Esophagus muscularis mucosa (tissue), 4 donors: ENCODE results near the gene PLEKHG1. TPM values are rescaled to one million over a fixed set of nuclear protein-coding genes. Genes with fewer than 3 reads are reported as not detected.

ENCODE experiments used
- DNase-seq: peaks from one replicate; pipeline ENCODE4 v3.0.0-alpha.2; 2017; ENCODE audit errors: extremely low spot score
- H3K27ac ChIP-seq, 4 donors: fragments of 200-600 bp; sonication (generic); replicated peaks in 1 of 4; 1 replicate in 3 of 4; 2 replicates in 1 of 4; pipeline ENCODE4 v1.5.1; 2016 to 2019; ENCODE audit warnings: mild to moderate bottlenecking in 1 of 4
- H3K27me3 ChIP-seq, 4 donors: fragments of 200-600 bp; sonication (generic); one replicate each; pipeline versions ENCODE4 v1.5.1 to v1.6.0; 2016 to 2019
- H3K36me3 ChIP-seq, 4 donors: fragments of 200-600 bp; sonication (generic); one replicate each; pipeline ENCODE4 v1.5.1; 2016 to 2019
- H3K4me1 ChIP-seq, 4 donors: fragments of 200-600 bp; sonication (generic); one replicate each; pipeline ENCODE4 v1.5.1; 2016 to 2019
- H3K4me3 ChIP-seq, 4 donors: fragments of 200-600 bp; sonication (generic); 1 replicate in 2 of 4; 2 replicates in 2 of 4; pipeline ENCODE4 v1.5.1; 2016 to 2019; ENCODE audit warnings: mild to moderate bottlenecking in 4 of 4, moderate library complexity in 1 of 4
- H3K9me3 ChIP-seq, 4 donors: fragments of 200-600 bp; sonication (generic); 1 replicate in 3 of 4; 2 replicates in 1 of 4; pipeline ENCODE4 v1.5.1; 2016 to 2019
- EP300 ChIP-seq: sonication (generic); formaldehyde crosslinking; IDR thresholded peaks from one replicate; pipeline ENCODE4 v1.6.1; 2017; ENCODE audit warnings: antibody characterized with exemption
- POLR2A ChIP-seq: fragments of 450-650 bp; IDR thresholded peaks from one replicate; pipeline ENCODE4 v1.6.1; 2017; ENCODE audit warnings: antibody characterized with exemption, moderate library complexity, mild to moderate bottlenecking, low read depth
- POLR2AphosphoS5 ChIP-seq, 2 donors: sonication (generic); formaldehyde crosslinking; IDR thresholded peaks; one replicate each; pipeline ENCODE4 v1.6.1; 2017; ENCODE audit warnings: antibody characterized with exemption in 2 of 2
- WGBS: methylation state at CpG from one replicate; pipeline ENCODE4 v1.1.5; 2018; 5-methylcytosine and 5-hydroxymethylcytosine counted together
- intact Hi-C: fragments of 100-400 bp; cut with DNase I; formaldehyde crosslinking; loops from one replicate; pipeline ENCODE4 v1.15.1; 2023
- total RNA-seq, 4 donors: library from RNA; depleted of rRNA; stranded (reverse); fragments of >200 nt; gene quantifications; one replicate each; pipeline versions ENCODE4 v1.1.0 to v1.2.1, GENCODE V29; 2016
- TF ChIP-seq, protein P1 (sequence below), 3 experiments: fragments of 200-600 bp in 2 of 3; fragments of 450-650 bp in 1 of 3; sonication (generic) in 2 of 3; IDR thresholded peaks; one replicate each; pipeline ENCODE4 v1.5.1; 2017 to 2019; ENCODE audit warnings: antibody characterized with exemption in 3 of 3, mild to moderate bottlenecking in 2 of 3, moderate library complexity in 1 of 3

The PLEKHG1 gene
- total RNA-seq, 4 donors from 2014 or later, result 11.5 to 22.0 (median 13.2) TPM

DNA sequence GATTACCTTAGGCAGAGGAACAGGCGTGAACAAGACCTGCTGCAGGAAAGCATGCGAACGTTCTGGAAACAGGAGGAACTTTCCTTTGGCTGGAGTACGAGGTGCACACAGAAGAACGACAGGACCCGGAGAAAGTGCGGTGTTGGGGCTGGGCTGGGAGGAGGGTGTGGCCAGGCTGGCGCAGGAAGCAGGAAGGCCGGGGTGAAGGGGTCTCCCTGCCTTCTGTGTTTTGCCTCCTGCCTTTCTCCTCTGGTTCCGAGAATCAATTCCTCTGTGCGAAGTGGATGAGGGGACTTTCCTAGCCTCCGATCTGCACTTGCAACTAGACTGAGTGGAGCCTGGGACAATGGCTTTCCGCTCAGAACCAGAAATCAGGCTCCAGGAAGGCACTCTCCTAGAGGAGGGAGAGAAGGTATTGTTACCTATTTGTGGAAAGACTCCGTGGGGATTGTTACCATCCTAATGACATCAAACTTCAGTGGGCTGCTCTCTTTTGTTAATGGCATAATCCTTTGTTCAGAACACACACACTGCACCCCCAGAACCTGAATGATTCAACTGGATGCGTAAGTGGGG lies 22.9 kb upstream of the PLEKHG1 start:
- no peak for DNase-seq
- H3K27ac ChIP-seq, result no peak overlapping the region
- H3K9me3 ChIP-seq, result no peaks in the 10 kb centered on the region
- H3K36me3 ChIP-seq, result no peaks in the 10 kb centered on the region
- H3K27me3 ChIP-seq, result peaks cover 0 to 14% (median 0%) of the 10 kb centered on the region in 4 donors
- WGBS, result 86% methylated on average over 15 of the region's 15 CpGs
- H3K4me3 ChIP-seq, result no peak overlapping the region
- TF ChIP-seq, protein P1, sequence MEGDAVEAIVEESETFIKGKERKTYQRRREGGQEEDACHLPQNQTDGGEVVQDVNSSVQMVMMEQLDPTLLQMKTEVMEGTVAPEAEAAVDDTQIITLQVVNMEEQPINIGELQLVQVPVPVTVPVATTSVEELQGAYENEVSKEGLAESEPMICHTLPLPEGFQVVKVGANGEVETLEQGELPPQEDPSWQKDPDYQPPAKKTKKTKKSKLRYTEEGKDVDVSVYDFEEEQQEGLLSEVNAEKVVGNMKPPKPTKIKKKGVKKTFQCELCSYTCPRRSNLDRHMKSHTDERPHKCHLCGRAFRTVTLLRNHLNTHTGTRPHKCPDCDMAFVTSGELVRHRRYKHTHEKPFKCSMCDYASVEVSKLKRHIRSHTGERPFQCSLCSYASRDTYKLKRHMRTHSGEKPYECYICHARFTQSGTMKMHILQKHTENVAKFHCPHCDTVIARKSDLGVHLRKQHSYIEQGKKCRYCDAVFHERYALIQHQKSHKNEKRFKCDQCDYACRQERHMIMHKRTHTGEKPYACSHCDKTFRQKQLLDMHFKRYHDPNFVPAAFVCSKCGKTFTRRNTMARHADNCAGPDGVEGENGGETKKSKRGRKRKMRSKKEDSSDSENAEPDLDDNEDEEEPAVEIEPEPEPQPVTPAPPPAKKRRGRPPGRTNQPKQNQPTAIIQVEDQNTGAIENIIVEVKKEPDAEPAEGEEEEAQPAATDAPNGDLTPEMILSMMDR (IDR thresholded peaks at IDR 0.05), result no peak
- no peak for TF ChIP-seq POLR2A
- no peak for TF ChIP-seq EP300
- TF ChIP-seq POLR2AphosphoS5 (IDR thresholded peaks at IDR 0.05), result no peak
- no peaks in the 10 kb centered on the region for H3K4me1 ChIP-seq
- intact Hi-C loops, result no loop called here

DNA sequence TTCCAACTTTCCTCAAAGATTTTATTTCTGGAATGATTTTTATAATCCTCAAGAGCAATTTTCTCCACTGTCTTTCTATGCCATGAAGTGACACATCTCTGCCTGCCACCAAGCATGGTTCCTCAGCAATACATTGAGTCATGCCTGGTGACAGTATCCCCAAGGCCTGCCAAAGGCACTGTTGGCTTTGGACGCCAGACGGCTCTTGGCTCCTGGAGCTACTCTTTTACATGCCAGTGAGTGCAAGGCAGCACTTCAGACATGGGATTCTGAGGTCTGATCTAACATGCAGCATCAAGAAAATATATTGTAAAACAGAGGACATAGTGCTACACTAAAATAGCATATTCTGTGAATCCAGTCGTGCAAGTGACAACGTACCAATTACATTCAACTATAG lies 20.1 kb upstream of the PLEKHG1 start:
- Histone ChIP-seq H3K36me3 (no peaks in the 10 kb centered on the region), H3K4me1 (no peaks in the 10 kb centered on the region), H3K4me3 (no peak overlapping the region), H3K27me3 (no peaks in the 10 kb centered on the region), H3K9me3 (no peaks in the 10 kb centered on the region), H3K27ac (no peak overlapping the region)
- DNase-seq, result no peak
- 83% methylated on average over 4 of the region's 4 CpGs for WGBS
- TF ChIP-seq EP300, result no peak
- TF ChIP-seq POLR2AphosphoS5 (IDR thresholded peaks at IDR 0.05), result no peak
- no peak for TF ChIP-seq POLR2A
- TF ChIP-seq, protein P1 (IDR thresholded peaks at IDR 0.05), result no peak
- intact Hi-C loops, result no loop called here

GRCh38 chr6:150580489-150580888 lies 19.2 kb upstream of the PLEKHG1 start:
- intact Hi-C loops, result no loop called here
- Histone ChIP-seq H3K4me3 (no peak overlapping the region), H3K27me3 (no peaks in the 10 kb centered on the region), H3K4me1 (no peaks in the 10 kb centered on the region), H3K27ac (no peak overlapping the region), H3K36me3 (no peaks in the 10 kb centered on the region), H3K9me3 (no peaks in the 10 kb centered on the region)
- DNase-seq, result no peak
- WGBS, result 82% methylated on average over 2 of the region's 2 CpGs
- no peak for TF ChIP-seq EP300
- TF ChIP-seq, protein P1 (IDR thresholded peaks at IDR 0.05), result no peak
- TF ChIP-seq POLR2AphosphoS5 (IDR thresholded peaks at IDR 0.05), result no peak
- no peak for TF ChIP-seq POLR2A

DNA sequence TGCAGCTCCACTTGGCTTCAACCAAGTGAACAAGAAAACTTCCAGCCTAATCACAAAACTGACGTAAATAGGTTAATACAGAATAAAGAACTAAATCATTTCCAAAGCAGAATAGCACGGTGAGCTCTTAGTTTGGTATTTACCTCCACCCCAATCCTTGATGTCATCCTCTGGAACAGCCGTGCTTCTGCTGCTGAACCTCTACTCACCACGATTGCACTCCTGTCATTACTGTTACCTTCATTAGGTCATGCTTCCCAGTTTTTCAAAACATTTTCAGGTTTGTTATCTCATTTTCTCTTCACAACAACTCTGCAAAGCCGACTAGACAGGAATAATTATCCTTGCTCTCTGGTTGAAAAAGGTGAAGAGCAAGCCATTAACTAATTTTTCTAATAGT lies 15.6 kb upstream of the PLEKHG1 start:
- intact Hi-C loops, result no loop called here
- TF ChIP-seq POLR2A (no peak), POLR2AphosphoS5 (IDR thresholded peaks at IDR 0.05) (no peak), EP300 (no peak)
- TF ChIP-seq, protein P1 (IDR thresholded peaks at IDR 0.05), result no peak
- peaks cover 0 to 4% (median 0%) of the 10 kb centered on the region in 4 donors for H3K4me1 ChIP-seq
- no peaks in the 10 kb centered on the region for H3K27me3 ChIP-seq
- 88% methylated on average over 5 of the region's 5 CpGs for WGBS
- H3K36me3 ChIP-seq, result no peaks in the 10 kb centered on the region
- H3K4me3 ChIP-seq, result no peak overlapping the region
- H3K27ac ChIP-seq, result no peak overlapping the region
- DNase-seq, result no peak
- H3K9me3 ChIP-seq, result no peaks in the 10 kb centered on the region

- H3K4me3 ChIP-seq, result no peak overlapping the region
- WGBS, result 90% methylated on average over 1 of the region's 1 CpG
- H3K27me3 ChIP-seq, result no peaks in the 10 kb centered on the region
- no peak for TF ChIP-seq POLR2A
- no peak for TF ChIP-seq EP300
- TF ChIP-seq, protein P1 (IDR thresholded peaks at IDR 0.05), result no peak
- TF ChIP-seq POLR2AphosphoS5 (IDR thresholded peaks at IDR 0.05), result no peak
- H3K27ac ChIP-seq, result no peak overlapping the region
- DNase-seq, result no peak
- peaks cover 0 to 4% (median 0%) of the 10 kb centered on the region in 4 donors for H3K4me1 ChIP-seq
- intact Hi-C loops, result no loop called here
- H3K36me3 ChIP-seq, result no peaks in the 10 kb centered on the region
- no peaks in the 10 kb centered on the region for H3K9me3 ChIP-seq
Observed at GRCh38 chr6:150584596-150584995, 15.1 kb upstream of the PLEKHG1 start.
